Left colon (tissue), 2 donors: ENCODE data around the gene SCN5A. TPM values are rescaled to one million over a fixed set of nuclear protein-coding genes. Genes with fewer than 3 reads are reported as not detected.
A peak's percentile ranks its signal among the peaks of the same experiment; 100 is the strongest.

Source experiments
- ATAC-seq: fragments of 200-7000 bp; cut with Tn5 transposase; one replicate; pipeline ENCODE4 v1.9.1; 2020; ENCODE audit warnings: mild to moderate bottlenecking, moderate library complexity
- DNase-seq, 2 donors: peaks; one replicate each; pipeline ENCODE4 v3.0.0-alpha.2; 2020
- intact Hi-C, 2 donors: fragments of 100-400 bp; cut with DNase I in 1 of 2; cut with micrococcal nuclease in 1 of 2; formaldehyde crosslinking; loops; one replicate each; pipeline versions ENCODE4 v1.11.2 to v1.14.0; 2022; cut with DNase I, micrococcal nuclease
- total RNA-seq, 2 donors: library from RNA; stranded (reverse); fragmentation: NEBNext Ultra II Directional; extraction: Animal tissue kit (Norgen Biotek cat#: 25700); gene quantifications; one replicate each; pipeline ENCODE4 v1.2.1, GENCODE V29; 2021
- donor health status: DM: no; HTN: no; CAD: no.
- donor health status: DM: yes; HTN: yes; CAD: no.

SCN5A gene
- total RNA-seq, 2 donors from 2014 or later, result 0.43 to 0.47 TPM

- ATAC-seq (no peak), DNase-seq (peak in 1 of 2 donors; percentile 4)
- intact Hi-C loops, result no loop called here
These were observed 62.7 kb downstream of the SCN5A start for GRCh38 chr3:38586546-38587520.

- DNase-seq (peak in 1 of 2 donors; percentile 20), ATAC-seq (no peak)
- intact Hi-C loops, result no loop called here
These were observed 63.6 kb downstream of the SCN5A start for GRCh38 chr3:38585791-38586420.

DNA sequence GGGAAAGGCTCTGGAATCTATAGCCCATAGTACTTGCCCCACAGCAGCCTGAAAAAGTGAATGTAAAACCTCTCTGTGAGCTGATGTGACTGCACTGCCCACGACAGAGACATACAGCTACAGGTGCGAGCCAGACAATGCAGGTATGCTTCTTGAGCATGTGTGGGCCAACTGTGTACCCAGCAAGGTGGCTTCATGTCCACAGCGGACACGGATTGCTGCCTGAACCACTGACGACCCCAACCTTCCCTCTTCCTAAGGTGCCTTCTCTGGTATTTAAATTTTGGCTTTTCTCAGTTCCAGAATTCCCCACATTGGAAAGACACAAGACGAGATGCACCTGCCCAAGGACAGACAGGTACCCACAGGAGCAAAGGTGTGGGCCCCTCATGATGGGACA lies 65.8 kb downstream of the SCN5A start:
- DNase-seq (peak in 1 of 2 donors; percentile 8), ATAC-seq (no peak)
- intact Hi-C loops, result no loop called here

- intact Hi-C loops, result no loop called here
- ATAC-seq, result no peak
- peak in 1 of 2 donors; percentile 14 for DNase-seq
These were observed 66.4 kb downstream of the SCN5A start for GRCh38 chr3:38582941-38583645.

GRCh38 chr3:38582316-38582715 lies 67.2 kb downstream of the SCN5A start:
- DNase-seq, result no peak
- intact Hi-C loops, result no loop called here

GRCh38 chr3:38581774-38582173 lies 67.7 kb downstream of the SCN5A start:
- intact Hi-C loops, result no loop called here
- ATAC-seq (no peak), DNase-seq (peak in 1 of 2 donors; percentile 9)

More at GRCh38 chr3:38582316-38582715, 67.2 kb downstream of the SCN5A start:
- no peak for ATAC-seq

- intact Hi-C loops, result no loop called here
- DNase-seq, result peak in 1 of 2 donors; percentile 5
- no peak for ATAC-seq
These were observed 68.8 kb downstream of the SCN5A start for GRCh38 chr3:38580450-38581382.

- intact Hi-C loops, result no loop called here
- DNase-seq (peak in 1 of 2 donors; percentile 21), ATAC-seq (no peak)
These were observed 69.7 kb downstream of the SCN5A start for GRCh38 chr3:38579551-38580449.

DNA sequence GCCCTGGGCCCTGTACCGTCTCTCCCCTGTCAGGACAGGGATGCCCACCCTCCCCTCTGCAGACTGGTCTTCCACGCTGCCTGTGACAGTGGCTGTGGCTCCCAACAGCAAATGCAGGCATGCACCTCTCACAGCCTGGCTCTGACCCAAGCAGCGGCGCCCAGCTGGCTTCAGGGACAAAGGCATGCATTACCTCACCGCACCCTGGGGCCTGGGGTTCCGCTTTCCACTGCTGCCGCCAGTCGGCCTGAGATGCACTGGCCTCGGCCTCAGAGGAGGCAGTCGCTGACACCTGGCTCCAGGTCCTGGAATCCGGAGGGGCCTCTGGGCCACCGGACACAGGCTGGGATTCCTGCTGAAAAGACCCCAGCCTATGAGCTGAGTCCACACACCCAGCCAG lies 70.3 kb downstream of the SCN5A start:
- no peak for ATAC-seq
- intact Hi-C loops, result no loop called here
- DNase-seq, result peak in 1 of 2 donors; percentile 14

- DNase-seq (peak in 1 of 2 donors; percentile 8), ATAC-seq (no peak)
- intact Hi-C loops, result no loop called here
These were observed 70.9 kb downstream of the SCN5A start for GRCh38 chr3:38578551-38578950.

DNA sequence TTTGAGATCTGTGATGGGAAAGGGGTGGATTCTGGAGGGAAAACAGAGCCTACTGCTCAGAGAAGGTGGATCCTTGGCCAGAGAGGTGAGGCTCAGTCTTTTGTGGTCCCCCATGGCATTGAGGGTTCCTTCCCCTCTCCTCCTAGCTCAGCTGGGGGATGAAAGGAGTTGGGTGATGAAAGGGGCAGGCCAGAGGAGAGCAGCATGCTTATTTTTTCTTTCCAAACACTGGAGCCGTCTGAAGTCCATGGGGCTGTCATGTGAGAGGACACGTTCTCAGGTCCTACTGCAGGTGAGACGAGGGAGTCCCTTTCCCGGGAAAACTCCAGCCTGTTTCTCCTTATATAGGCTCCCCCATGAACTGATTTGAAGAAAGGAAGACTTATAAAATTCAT lies 71.4 kb downstream of the SCN5A start:
- peak in 1 of 2 donors; percentile 4 for DNase-seq
- intact Hi-C loops, result no loop called here
- no peak for ATAC-seq

- intact Hi-C loops, result no loop called here
- ATAC-seq, result no peak
- DNase-seq, result peak in 1 of 2 donors; percentile 1
These were observed 72.0 kb downstream of the SCN5A start for GRCh38 chr3:38577371-38578080.

GRCh38 chr3:38576526-38577370 lies 72.7 kb downstream of the SCN5A start:
- no peak for ATAC-seq

GRCh38 chr3:38576131-38576525 lies 73.4 kb downstream of the SCN5A start:
- ATAC-seq (no peak), DNase-seq (peak in 1 of 2 donors; percentile 9)

More at GRCh38 chr3:38576526-38577370, 72.7 kb downstream of the SCN5A start:
- DNase-seq, result peak in 1 of 2 donors; percentile 17
- intact Hi-C loops, result no loop called here

DNA sequence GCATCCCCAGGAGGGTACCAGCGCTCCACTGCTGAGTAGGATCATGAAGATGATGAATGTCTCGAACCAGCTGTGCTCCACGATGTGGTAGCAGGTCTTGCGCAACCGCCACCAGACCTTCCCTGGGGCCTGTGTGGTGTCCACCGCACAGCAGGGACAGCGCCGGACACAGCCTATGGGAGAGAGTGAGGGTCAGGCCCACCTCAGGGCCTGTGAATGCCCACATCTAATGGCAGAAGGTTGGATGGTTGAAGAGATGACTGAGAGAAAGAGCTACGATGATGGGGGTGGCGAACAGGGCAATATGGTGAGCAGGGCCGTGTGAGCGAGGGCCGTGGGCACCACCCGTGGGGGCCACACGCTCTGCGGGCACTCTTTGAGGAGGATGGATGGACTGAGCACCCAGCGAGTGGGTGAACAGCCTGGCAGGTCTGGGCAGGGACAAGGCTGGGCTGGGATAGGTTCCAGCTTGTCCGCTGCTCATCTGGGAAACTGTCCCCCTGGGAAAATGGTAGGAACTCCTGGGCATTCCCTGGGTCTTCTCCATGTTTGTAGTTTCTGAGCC lies 74.1 kb downstream of the SCN5A start:
- ATAC-seq, result no peak
- DNase-seq, result peak in 1 of 2 donors; percentile 14
- intact Hi-C loops, result no loop called here

More at GRCh38 chr3:38576131-38576525, 73.4 kb downstream of the SCN5A start:
- intact Hi-C loops, result no loop called here
